A673 (cell line): ENCODE results near the gene KCTD4.

Experiments
- CTCF ChIP-seq: fragments of 300-800, 200-600 bp; sonication (generic); conservative IDR thresholded peaks from 2 replicates; pipeline ENCODE4 v1.5.1; 2017; ENCODE audit warnings: low read depth, mild to moderate bottlenecking, antibody characterized with exemption, low read length, moderate library complexity, mixed read lengths
- EZH2 ChIP-seq: fragments of 200-600 bp; sonication (generic); IDR thresholded peaks from 2 replicates; pipeline ENCODE4 v1.6.1; 2017; ENCODE audit warnings: borderline replicate concordance, low read depth, mild to moderate bottlenecking, mixed read lengths, antibody characterized with exemption, low read length; ENCODE audit not compliant: poor library complexity, severe bottlenecking

GRCh38 chr13:45249662-45250061 is 48.8 kb upstream of the KCTD4 start:
- TF ChIP-seq CTCF (no peak), EZH2 (no peak)
